ENCODE data around the gene ENDOV.

ENDOV gene

GRCh38 chr17:80485846-80486245 is 70.9 kb downstream of the ENDOV start:
- H3K4me3 ChIP-seq (ENCODE audit: low read depth, low read length) = no peak overlapping the region
- no peak for TF ChIP-seq CTCF (IDR thresholded peaks at IDR 0.05; ENCODE audit: borderline replicate concordance, insufficient read depth, low read depth, low read length)

- H3K4me3 ChIP-seq (ENCODE audit: low read depth, low read length) = no peak overlapping the region
- no peak for TF ChIP-seq CTCF (IDR thresholded peaks at IDR 0.05; ENCODE audit: borderline replicate concordance, insufficient read depth, low read depth, low read length)
Measured at GRCh38 chr17:80486692-80487091, 71.7 kb downstream of the ENDOV start.

DNA sequence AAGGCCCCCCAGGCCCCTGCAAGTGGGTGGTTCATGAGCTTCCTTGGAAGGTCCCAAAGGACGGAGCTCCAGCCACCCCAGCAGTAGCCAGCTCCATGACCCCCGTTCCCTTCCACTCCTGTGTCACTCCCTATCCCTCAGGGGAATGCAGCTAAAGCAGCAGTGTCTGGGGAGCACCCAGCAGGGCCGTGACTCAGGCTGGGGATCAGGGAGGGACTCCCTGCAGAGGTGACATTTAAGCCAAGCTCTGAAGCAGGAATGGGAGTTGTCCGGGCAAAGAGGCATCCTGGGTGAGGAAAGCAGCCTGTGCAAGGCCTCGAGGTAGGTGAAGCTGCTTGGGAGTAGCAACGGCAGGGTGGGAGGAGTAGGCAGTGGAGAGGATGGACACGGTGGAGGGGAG is 72.5 kb downstream of the ENDOV start:
- H3K4me3 ChIP-seq (ENCODE audit: low read depth, low read length) = no peak overlapping the region
- no peak for TF ChIP-seq CTCF (IDR thresholded peaks at IDR 0.05; ENCODE audit: borderline replicate concordance, insufficient read depth, low read depth, low read length)

Data from GM12875 (cell line).